H9 (cell line): ENCODE results near the gene TMBIM1. TPM values are rescaled to one million over a fixed set of nuclear protein-coding genes. Genes with fewer than 3 reads are reported as not detected.

Experiments
- DNase-seq: peaks from one replicate; pipeline ENCODE4 v3.0.0-alpha.2; 2017
- H2AFZ ChIP-seq: one replicate; pipeline ENCODE4 v1.6.1; 2013; ENCODE audit warnings: mild to moderate bottlenecking, low read length, control low read depth, moderate library complexity
- H2AK5ac ChIP-seq: 2 replicates; pipeline ENCODE4 v1.6.1; 2013; ENCODE audit warnings: low read length, control low read depth, mixed read lengths; ENCODE audit not compliant: insufficient read length
- H2BK120ac ChIP-seq: one replicate; pipeline ENCODE4 v1.6.1; 2013; ENCODE audit warnings: low read depth, mild to moderate bottlenecking, low read length, control low read depth, inconsistent platforms; ENCODE audit not compliant: poor library complexity, severe bottlenecking
- H2BK12ac ChIP-seq: 2 replicates; pipeline ENCODE4 v1.6.1; 2013; ENCODE audit warnings: low read length, control low read depth, mixed read lengths, low read depth; ENCODE audit not compliant: insufficient read length
- H2BK15ac ChIP-seq: 2 replicates; pipeline ENCODE4 v1.6.1; 2013; ENCODE audit warnings: low read depth, low read length, control low read depth
- H2BK20ac ChIP-seq: one replicate; pipeline ENCODE4 v1.6.1; 2013; ENCODE audit warnings: low read depth, mild to moderate bottlenecking, low read length, control low read depth, inconsistent platforms; ENCODE audit not compliant: poor library complexity, severe bottlenecking
- H2BK5ac ChIP-seq: 2 replicates; pipeline ENCODE4 v1.6.1; 2013; ENCODE audit warnings: low read length, control low read depth, mixed read lengths; ENCODE audit not compliant: insufficient read length
- H3K14ac ChIP-seq: 2 replicates; pipeline ENCODE4 v1.6.1; 2013; ENCODE audit warnings: low read length, control low read depth; ENCODE audit not compliant: insufficient read depth
- H3K18ac ChIP-seq: 2 replicates; pipeline ENCODE4 v1.6.1; 2013; ENCODE audit warnings: low read depth, mild to moderate bottlenecking, mixed read lengths, low read length, control low read depth; ENCODE audit not compliant: insufficient read length
- H3K23ac ChIP-seq: 2 replicates; pipeline ENCODE4 v1.6.1; 2013; ENCODE audit warnings: low read length, control low read depth, mixed read lengths, low read depth; ENCODE audit not compliant: insufficient read length
- H3K23me2 ChIP-seq: 2 replicates; pipeline ENCODE4 v1.6.1; 2013; ENCODE audit warnings: low read depth, mild to moderate bottlenecking, mixed read lengths, low read length, control low read depth; ENCODE audit not compliant: insufficient read length, poor library complexity, severe bottlenecking
- H3K27ac ChIP-seq: 2 replicates; pipeline ENCODE4 v1.5.1; 2013; ENCODE audit warnings: low read length, control low read depth, mixed read lengths, low read depth; ENCODE audit not compliant: insufficient read length
- H3K27me3 ChIP-seq: 2 replicates; pipeline ENCODE4 v1.6.1; 2013; ENCODE audit warnings: low read length, control low read depth, inconsistent platforms; ENCODE audit not compliant: insufficient read depth
- H3K4ac ChIP-seq: 2 replicates; pipeline ENCODE4 v1.6.1; 2013; ENCODE audit warnings: low read depth, mild to moderate bottlenecking, control low read depth, inconsistent platforms, low read length, moderate library complexity
- H3K4me1 ChIP-seq: 2 replicates; pipeline ENCODE4 v1.6.1; 2013; ENCODE audit warnings: low read length, control low read depth, inconsistent platforms; ENCODE audit not compliant: insufficient read depth
- H3K4me2 ChIP-seq: 2 replicates; pipeline ENCODE4 v1.6.1; 2013; ENCODE audit warnings: low read length, control low read depth, mixed read lengths; ENCODE audit not compliant: insufficient read length, insufficient read depth
- H3K56ac ChIP-seq: 2 replicates; pipeline ENCODE4 v1.6.1; 2013; ENCODE audit warnings: low read depth, mild to moderate bottlenecking, mixed read lengths, low read length, control low read depth; ENCODE audit not compliant: insufficient read length
- H3K79me1 ChIP-seq: 2 replicates; pipeline ENCODE4 v1.6.1; 2013; ENCODE audit warnings: low read depth, mild to moderate bottlenecking, moderate library complexity, low read length, control low read depth, inconsistent platforms; ENCODE audit not compliant: insufficient read depth, poor library complexity, severe bottlenecking
- H3K79me2 ChIP-seq: 2 replicates; pipeline ENCODE4 v1.6.1; 2013; ENCODE audit warnings: low read length, control low read depth, inconsistent platforms; ENCODE audit not compliant: insufficient read depth
- H3K9ac ChIP-seq: 2 replicates; pipeline ENCODE4 v1.6.1; 2013; ENCODE audit warnings: low read length, control low read depth, mixed read lengths; ENCODE audit not compliant: insufficient read length; ENCODE audit errors: extremely low read depth
- H3K9me3 ChIP-seq: one replicate; pipeline ENCODE4 v1.6.1; 2013; ENCODE audit warnings: low read depth, low read length, inconsistent platforms; ENCODE audit not compliant: control insufficient read depth
- H3T11ph ChIP-seq: one replicate; pipeline ENCODE4 v1.6.1; 2013; ENCODE audit warnings: mild to moderate bottlenecking, low read length, control low read depth, inconsistent platforms
- H4K20me1 ChIP-seq: one replicate; pipeline ENCODE4 v1.6.1; 2013; ENCODE audit not compliant: control insufficient read depth, insufficient read length, insufficient read depth
- H4K5ac ChIP-seq: 2 replicates; pipeline ENCODE4 v1.6.1; 2013; ENCODE audit warnings: low read depth, mild to moderate bottlenecking, mixed read lengths, low read length, control low read depth; ENCODE audit not compliant: insufficient read length
- H4K8ac ChIP-seq: replicated peaks from 2 replicates; pipeline ENCODE4 v1.6.1; 2013; ENCODE audit warnings: low read length, control low read depth, mixed read lengths, low read depth; ENCODE audit not compliant: insufficient read length
- H4K91ac ChIP-seq: 2 replicates; pipeline ENCODE4 v1.6.1; 2013; ENCODE audit warnings: low read depth, mild to moderate bottlenecking, moderate library complexity, mixed read lengths, low read length, control low read depth; ENCODE audit not compliant: insufficient read length
- H3K27ac Mint-ChIP-seq, 3 experiments: 2 replicates in 2 of 3; 3 replicates in 1 of 3; pipeline ENCODE4 v1.8.0; 2020 to 2021; ENCODE audit warnings: mixed read lengths in 3 of 3, mild to moderate bottlenecking in 1 of 3, moderate library complexity in 1 of 3
- H3K27me3 Mint-ChIP-seq: 2 replicates; pipeline ENCODE4 v1.8.0; 2021; ENCODE audit warnings: low read depth, mild to moderate bottlenecking, moderate library complexity, mixed read lengths
- H3K36me3 Mint-ChIP-seq, 3 experiments: 2 replicates in 2 of 3; 3 replicates in 1 of 3; pipeline ENCODE4 v1.8.0; 2020 to 2021; ENCODE audit warnings: low read depth in 3 of 3, mixed read lengths in 3 of 3; ENCODE audit not compliant: insufficient read depth in 1 of 3
- H3K4me1 Mint-ChIP-seq, 2 experiments: 2 replicates each; pipeline ENCODE4 v1.8.0; 2020; ENCODE audit warnings: mixed read lengths in 2 of 2
- H3K4me3 Mint-ChIP-seq, 2 experiments: 2 replicates in 1 of 2; 3 replicates in 1 of 2; pipeline ENCODE4 v1.8.0; 2020 to 2021; ENCODE audit warnings: mild to moderate bottlenecking in 2 of 2, mixed read lengths in 2 of 2, moderate library complexity in 1 of 2
- H3K9me3 Mint-ChIP-seq, 2 experiments: 2 replicates in 1 of 2; 3 replicates in 1 of 2; pipeline ENCODE4 v1.8.0; 2020; ENCODE audit warnings: mild to moderate bottlenecking in 2 of 2, mixed read lengths in 2 of 2, moderate library complexity in 1 of 2
- CTCF ChIP-seq: fragments of 200-600 bp; sonication (generic); conservative IDR thresholded peaks from 3 replicates; pipeline ENCODE4 v1.8.0; 2021; ENCODE audit warnings: antibody characterized with exemption, mild to moderate bottlenecking
- WGBS: extraction: QIAGEN DNeasy Blood & Tissue Kit; methylation state at CpG from one replicate; pipeline ENCODE4 v1.1.7; 2013; ENCODE audit warnings: missing lambda C conversion rate, low lambda C conversion rate, mixed read lengths; ENCODE audit not compliant: insufficient read length; ENCODE audit errors: extremely low coverage; 5-methylcytosine and 5-hydroxymethylcytosine counted together
- total RNA-seq: library from RNA; stranded (reverse); gene quantifications from 2 replicates; pipeline ENCODE4 v1.2.1, GENCODE V29; 2021

The TMBIM1 gene
- total RNA-seq, 1 experiment from 2014 or later, result 17.4 TPM

GRCh38 chr2:218253232-218253625 is 39.1 kb downstream of the TMBIM1 start:
- no CpG with 5 or more reads among the region's 5 CpGs for WGBS
- no peak overlapping the region for H3K27ac ChIP-seq
- no peak overlapping the region for H4K91ac ChIP-seq

More at GRCh38 chr2:218253232-218253625, 39.1 kb downstream of the TMBIM1 start:
- no peak overlapping the region for H3K27ac Mint-ChIP-seq
- Histone ChIP-seq H3T11ph (no peak overlapping the region), H3K27me3 (no peaks in the 10 kb centered on the region), H2AK5ac (no peak overlapping the region), H2BK120ac (no peak overlapping the region), H3K14ac (no peak overlapping the region), H3K4ac (no peak overlapping the region), H3K79me2 (no peaks in the 10 kb centered on the region), H3K4me1 (no peaks in the 10 kb centered on the region), H3K79me1 (no peaks in the 10 kb centered on the region), H4K8ac (no peak overlapping the region), H3K9me3 (no peaks in the 10 kb centered on the region), H2BK20ac (no peak overlapping the region), H3K9ac (no peak overlapping the region), H2BK12ac (no peak overlapping the region), H3K56ac (no peak overlapping the region), H3K4me2 (no peak overlapping the region), H4K5ac (no peak overlapping the region), H2BK15ac (no peak overlapping the region), H3K23me2 (no peaks in the 10 kb centered on the region), H3K18ac (no peak overlapping the region), H2AFZ (no peak overlapping the region), H4K20me1 (no peaks in the 10 kb centered on the region), H3K23ac (no peak overlapping the region), H2BK5ac (no peak overlapping the region)
- no peak for TF ChIP-seq CTCF
- DNase-seq, result no peak
- H3K4me1 Mint-ChIP-seq, result peaks cover 4% of the 10 kb centered on the region in 2 experiments; a peak in 3 of 4 replicates
- peaks cover 41 to 81% (median 71%) of the 10 kb centered on the region in 3 experiments; a peak in 6 of 7 replicates for H3K36me3 Mint-ChIP-seq
- H3K4me3 Mint-ChIP-seq, result no peak overlapping the region
- no peaks in the 10 kb centered on the region for H3K27me3 Mint-ChIP-seq
- H3K9me3 Mint-ChIP-seq, result no peaks in the 10 kb centered on the region
